Neural progenitor cell (in vitro differentiated cells): ENCODE measurements around the gene GLYATL3. TPM values are rescaled to one million over a fixed set of nuclear protein-coding genes. Genes with fewer than 3 reads are reported as not detected.

Source experiments
- DNase-seq: peaks from one replicate; pipeline ENCODE4 v3.0.0-alpha.2; 2016; ENCODE audit warnings: low spot score
- H2AFZ ChIP-seq: fragments of 200-600 bp; sonication (generic); replicated peaks from 2 replicates; pipeline ENCODE4 v1.6.1; 2016; ENCODE audit warnings: antibody characterized with exemption
- H3F3A ChIP-seq: fragments of 200-600 bp; sonication (generic); 2 replicates; pipeline ENCODE4 v1.6.1; 2016; ENCODE audit warnings: antibody characterized with exemption, low read depth
- H3K27ac ChIP-seq: fragments of 200-600 bp; sonication (generic); 2 replicates; pipeline ENCODE4 v1.5.1; 2016; ENCODE audit warnings: mild to moderate bottlenecking
- H3K27me3 ChIP-seq: fragments of 200-600 bp; sonication (generic); 2 replicates; pipeline ENCODE4 v1.6.1; 2016; ENCODE audit warnings: mild to moderate bottlenecking, moderate library complexity
- H3K36me3 ChIP-seq: fragments of 200-600 bp; sonication (generic); 2 replicates; pipeline ENCODE4 v1.5.1; 2016
- H3K4me1 ChIP-seq: fragments of 200-600 bp; sonication (generic); 2 replicates; pipeline ENCODE4 v1.6.1; 2016; ENCODE audit warnings: mixed run types
- H3K4me2 ChIP-seq: fragments of 200-600 bp; sonication (generic); 2 replicates; pipeline ENCODE4 v1.6.1; 2016
- H3K4me3 ChIP-seq: fragments of 200-600 bp; sonication (generic); 2 replicates; pipeline ENCODE4 v1.5.1; 2016
- H3K79me2 ChIP-seq: fragments of 200-600 bp; sonication (generic); 2 replicates; pipeline ENCODE4 v1.6.1; 2016; ENCODE audit warnings: low read depth
- H3K9ac ChIP-seq: fragments of 200-600 bp; sonication (generic); 2 replicates; pipeline ENCODE4 v1.6.1; 2016
- H3K9me3 ChIP-seq: fragments of 200-600 bp; sonication (generic); 2 replicates; pipeline ENCODE4 v1.5.1; 2016; ENCODE audit warnings: low read depth
- H4K20me1 ChIP-seq: fragments of 200-600 bp; sonication (generic); 2 replicates; pipeline ENCODE4 v1.6.1; 2016; ENCODE audit warnings: low read depth
- H3K27ac Mint-ChIP-seq: 3 replicates; pipeline ENCODE4 v1.8.0; 2021; ENCODE audit warnings: mixed read lengths
- H3K27me3 Mint-ChIP-seq: 2 replicates; pipeline ENCODE4 v1.8.0; 2022; ENCODE audit warnings: low read depth, mild to moderate bottlenecking, inconsistent platforms, moderate library complexity, mixed read lengths; ENCODE audit not compliant: insufficient read depth
- H3K36me3 Mint-ChIP-seq: 3 replicates; pipeline ENCODE4 v1.8.0; 2021; ENCODE audit warnings: mixed read lengths
- H3K4me1 Mint-ChIP-seq: 3 replicates; pipeline ENCODE4 v1.8.0; 2021; ENCODE audit warnings: mixed read lengths
- H3K4me3 Mint-ChIP-seq: 3 replicates; pipeline ENCODE4 v1.8.0; 2021; ENCODE audit warnings: mild to moderate bottlenecking, moderate library complexity, mixed read lengths
- H3K9me3 Mint-ChIP-seq: 3 replicates; pipeline ENCODE4 v1.8.0; 2020; ENCODE audit warnings: mixed read lengths
- CTCF ChIP-seq: fragments of 200-600 bp; sonication (generic); IDR thresholded peaks from 2 replicates; pipeline ENCODE4 v1.5.1; 2017; ENCODE audit warnings: antibody characterized with exemption, mild to moderate bottlenecking
- EZH2 ChIP-seq: fragments of 200-600 bp; sonication (generic); IDR thresholded peaks from 2 replicates; pipeline ENCODE4 v1.6.1; 2017; ENCODE audit warnings: antibody characterized with exemption, mild to moderate bottlenecking, moderate library complexity
- EZH2phosphoT487 ChIP-seq: fragments of 200-600 bp; sonication (generic); IDR thresholded peaks from 2 replicates; pipeline ENCODE4 v1.6.1; 2017; ENCODE audit warnings: antibody characterized with exemption
- total RNA-seq: library from RNA; depleted of rRNA; stranded (reverse); fragments of >200 nt; gene quantifications from 2 replicates; pipeline ENCODE4 v1.2.3, GENCODE V29; 2015; ENCODE audit warnings: low replicate concordance

GLYATL3 gene
- total RNA-seq, 1 donor from 2014 or later = not detected

DNA sequence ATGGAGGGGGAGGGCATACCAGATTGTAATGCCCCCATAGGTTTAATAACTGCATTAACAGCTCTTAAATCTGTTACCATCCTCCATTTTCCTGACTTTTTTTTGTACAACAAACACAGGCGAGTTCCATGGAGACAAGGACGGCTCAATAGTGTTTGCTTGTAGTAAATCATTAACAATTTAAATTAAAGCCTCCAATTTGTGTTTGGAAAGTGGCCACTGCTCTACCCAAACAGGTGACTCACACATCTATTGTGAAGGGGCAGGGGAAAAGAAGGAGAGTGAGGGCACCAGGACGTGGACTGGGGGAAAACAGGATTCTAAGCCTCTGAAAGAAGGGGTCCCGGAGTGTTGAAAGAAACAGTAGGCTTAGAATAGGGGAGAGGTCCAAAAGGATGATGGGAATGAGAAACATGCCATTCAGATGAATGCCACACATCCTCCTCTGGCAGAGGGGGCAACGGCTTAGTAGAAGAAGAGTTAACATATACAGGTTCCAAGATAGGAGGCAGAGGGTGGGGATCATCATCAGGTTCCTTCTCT lies 6.9 kb downstream of the GLYATL3 start:
- Histone ChIP-seq H3F3A (no peaks in the 10 kb centered on the region), H2AFZ (no peak overlapping the region), H3K79me2 (no peaks in the 10 kb centered on the region), H3K9me3 (no peaks in the 10 kb centered on the region), H4K20me1 (no peaks in the 10 kb centered on the region), H3K36me3 (no peaks in the 10 kb centered on the region), H3K4me1 (no peaks in the 10 kb centered on the region), H3K9ac (no peak overlapping the region), H3K27ac (no peak overlapping the region), H3K4me2 (no peak overlapping the region), H3K27me3 (no peaks in the 10 kb centered on the region), H3K4me3 (no peak overlapping the region)
- Mint-ChIP-seq H3K4me3 (no peak overlapping the region), H3K36me3 (no peaks in the 10 kb centered on the region), H3K9me3 (peaks cover 7% of the 10 kb centered on the region), H3K27ac (no peak overlapping the region), H3K4me1 (no peaks in the 10 kb centered on the region), H3K27me3 (no peaks in the 10 kb centered on the region)
- TF ChIP-seq EZH2 = no peak
- no peak for TF ChIP-seq CTCF
- TF ChIP-seq EZH2phosphoT487 = no peak
- DNase-seq = no peak

GRCh38 chr6:49509342-49509741 lies 9.6 kb downstream of the GLYATL3 start:
- H4K20me1 ChIP-seq = no peaks in the 10 kb centered on the region
- H3K4me1 ChIP-seq = no peaks in the 10 kb centered on the region
- no peak overlapping the region for H3K4me3 Mint-ChIP-seq
- H3F3A ChIP-seq = no peaks in the 10 kb centered on the region
- H3K4me1 Mint-ChIP-seq = no peaks in the 10 kb centered on the region
- no peak overlapping the region for H3K9ac ChIP-seq
- no peaks in the 10 kb centered on the region for H3K27me3 ChIP-seq
- no peak overlapping the region for H3K27ac ChIP-seq
- H3K27ac Mint-ChIP-seq = no peak overlapping the region
- DNase-seq = no peak
- no peaks in the 10 kb centered on the region for H3K27me3 Mint-ChIP-seq
- H3K36me3 Mint-ChIP-seq = no peaks in the 10 kb centered on the region
- H3K4me2 ChIP-seq = no peak overlapping the region
- H3K9me3 Mint-ChIP-seq = peaks cover 7% of the 10 kb centered on the region
- no peak overlapping the region for H3K4me3 ChIP-seq
- H3K36me3 ChIP-seq = no peaks in the 10 kb centered on the region
- TF ChIP-seq CTCF (no peak), EZH2phosphoT487 (no peak), EZH2 (no peak)
- no peak overlapping the region for H2AFZ ChIP-seq
- no peaks in the 10 kb centered on the region for H3K79me2 ChIP-seq
- H3K9me3 ChIP-seq = no peaks in the 10 kb centered on the region

GRCh38 chr6:49513153-49513989 lies 13.6 kb downstream of the GLYATL3 start:
- Histone ChIP-seq H3K9me3 (no peaks in the 10 kb centered on the region), H3K27me3 (no peaks in the 10 kb centered on the region), H3K27ac (no peak overlapping the region), H3K4me3 (no peak overlapping the region), H3K9ac (no peak overlapping the region), H3K4me1 (no peaks in the 10 kb centered on the region), H3F3A (no peaks in the 10 kb centered on the region), H2AFZ (no peak overlapping the region), H3K36me3 (no peaks in the 10 kb centered on the region), H3K79me2 (no peaks in the 10 kb centered on the region), H3K4me2 (no peak overlapping the region), H4K20me1 (no peaks in the 10 kb centered on the region)
- Mint-ChIP-seq H3K4me1 (no peaks in the 10 kb centered on the region), H3K36me3 (no peaks in the 10 kb centered on the region), H3K27me3 (no peaks in the 10 kb centered on the region), H3K9me3 (no peaks in the 10 kb centered on the region), H3K4me3 (no peak overlapping the region), H3K27ac (no peak overlapping the region)
- TF ChIP-seq EZH2 (no peak), EZH2phosphoT487 (no peak), CTCF (no peak)
- DNase-seq = no peak
